Activated CD4-positive, alpha-beta T cell treated with anti-CD3 and anti-CD28 coated beads for 4 hours (primary cell): ENCODE measurements around the gene MAP7D3.

Source experiments
- DNase-seq, 2 donors: peaks; one replicate each; pipeline ENCODE4 v3.0.0-alpha.2; 2020

The MAP7D3 gene

GRCh38 chrX:136204571-136204970, 46.6 kb downstream of the MAP7D3 start:
- DNase-seq = peak in 1 of 2 donors; percentile 3

- DNase-seq = no peak
These were observed 47.2 kb downstream of the MAP7D3 start for GRCh38 chrX:136203951-136204350.

- no peak for DNase-seq
These were observed 47.8 kb downstream of the MAP7D3 start for GRCh38 chrX:136203438-136203837.

- no peak for DNase-seq
These were observed 48.3 kb downstream of the MAP7D3 start for GRCh38 chrX:136202889-136203288.

GRCh38 chrX:136201601-136202000, 49.6 kb downstream of the MAP7D3 start:
- no peak for DNase-seq

- DNase-seq = no peak
These were observed 50.7 kb downstream of the MAP7D3 start for GRCh38 chrX:136200466-136200865.

GRCh38 chrX:136199365-136199764, 51.8 kb downstream of the MAP7D3 start:
- DNase-seq = no peak

- no peak for DNase-seq
These were observed 52.4 kb downstream of the MAP7D3 start for GRCh38 chrX:136198678-136199243.

- no peak for DNase-seq
These were observed 53.2 kb downstream of the MAP7D3 start for GRCh38 chrX:136198010-136198409.

- no peak for DNase-seq
These were observed 54.5 kb downstream of the MAP7D3 start for GRCh38 chrX:136196691-136197155.

GRCh38 chrX:136195247-136195646, 56.0 kb downstream of the MAP7D3 start:
- no peak for DNase-seq

GRCh38 chrX:136194536-136194935, 56.7 kb downstream of the MAP7D3 start:
- DNase-seq = no peak

- DNase-seq = no peak
These were observed 57.4 kb downstream of the MAP7D3 start for GRCh38 chrX:136193771-136194170.

- no peak for DNase-seq
These were observed 58.3 kb downstream of the MAP7D3 start for GRCh38 chrX:136192839-136193414.

- DNase-seq = no peak
These were observed 59.1 kb downstream of the MAP7D3 start for GRCh38 chrX:136192135-136192534.

GRCh38 chrX:136191171-136191570, 60.0 kb downstream of the MAP7D3 start:
- no peak for DNase-seq

- DNase-seq = no peak
These were observed 61.0 kb downstream of the MAP7D3 start for GRCh38 chrX:136190038-136190713.

- no peak for DNase-seq
These were observed 62.0 kb downstream of the MAP7D3 start for GRCh38 chrX:136189222-136189621.

GRCh38 chrX:136186023-136186413, 65.2 kb downstream of the MAP7D3 start:
- no peak for DNase-seq

GRCh38 chrX:136185401-136186022, 65.7 kb downstream of the MAP7D3 start:
- no peak for DNase-seq

GRCh38 chrX:136183917-136184316, 67.3 kb downstream of the MAP7D3 start:
- DNase-seq = no peak

- DNase-seq = no peak
These were observed 68.0 kb downstream of the MAP7D3 start for GRCh38 chrX:136183172-136183571.

- no peak for DNase-seq
These were observed 68.8 kb downstream of the MAP7D3 start for GRCh38 chrX:136182414-136182813.

GRCh38 chrX:136179133-136179532, 72.1 kb downstream of the MAP7D3 start:
- DNase-seq = no peak
